ENCODE data around the gene C10orf120.

C10orf120 gene

DNA sequence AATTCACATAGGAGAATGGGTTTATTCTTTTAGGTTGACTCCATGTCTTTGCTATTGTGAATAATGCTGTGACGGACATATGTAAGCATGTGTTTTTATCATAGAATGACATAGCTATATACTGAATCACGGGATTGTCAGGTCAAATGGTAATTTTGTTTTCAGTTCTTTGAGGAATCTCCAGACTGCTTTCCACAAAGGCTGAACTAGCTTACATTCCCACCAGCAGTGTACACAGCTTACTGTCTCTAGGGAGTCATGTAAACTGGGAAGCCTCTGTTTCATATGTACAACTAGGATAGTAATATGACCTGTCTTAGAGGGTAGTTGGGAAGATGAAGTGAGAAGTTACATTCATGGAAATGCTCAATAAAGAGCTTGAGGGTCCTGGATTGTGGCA is 6.8 kb upstream of the C10orf120 start:
- DNase-seq (ENCODE audit: insufficient read length, low spot score) (no peak), FAIRE-seq (no peak)
- TF ChIP-seq, protein P1, sequence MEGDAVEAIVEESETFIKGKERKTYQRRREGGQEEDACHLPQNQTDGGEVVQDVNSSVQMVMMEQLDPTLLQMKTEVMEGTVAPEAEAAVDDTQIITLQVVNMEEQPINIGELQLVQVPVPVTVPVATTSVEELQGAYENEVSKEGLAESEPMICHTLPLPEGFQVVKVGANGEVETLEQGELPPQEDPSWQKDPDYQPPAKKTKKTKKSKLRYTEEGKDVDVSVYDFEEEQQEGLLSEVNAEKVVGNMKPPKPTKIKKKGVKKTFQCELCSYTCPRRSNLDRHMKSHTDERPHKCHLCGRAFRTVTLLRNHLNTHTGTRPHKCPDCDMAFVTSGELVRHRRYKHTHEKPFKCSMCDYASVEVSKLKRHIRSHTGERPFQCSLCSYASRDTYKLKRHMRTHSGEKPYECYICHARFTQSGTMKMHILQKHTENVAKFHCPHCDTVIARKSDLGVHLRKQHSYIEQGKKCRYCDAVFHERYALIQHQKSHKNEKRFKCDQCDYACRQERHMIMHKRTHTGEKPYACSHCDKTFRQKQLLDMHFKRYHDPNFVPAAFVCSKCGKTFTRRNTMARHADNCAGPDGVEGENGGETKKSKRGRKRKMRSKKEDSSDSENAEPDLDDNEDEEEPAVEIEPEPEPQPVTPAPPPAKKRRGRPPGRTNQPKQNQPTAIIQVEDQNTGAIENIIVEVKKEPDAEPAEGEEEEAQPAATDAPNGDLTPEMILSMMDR (IDR thresholded peaks at IDR 0.05; ENCODE audit: insufficient read depth, missing control alignments): no peak

- FAIRE-seq: no peak
- peak; percentile 19 for DNase-seq (ENCODE audit: insufficient read length, low spot score)
Measured at GRCh38 chr10:122703483-122704448, 4.1 kb upstream of the C10orf120 start.

DNA sequence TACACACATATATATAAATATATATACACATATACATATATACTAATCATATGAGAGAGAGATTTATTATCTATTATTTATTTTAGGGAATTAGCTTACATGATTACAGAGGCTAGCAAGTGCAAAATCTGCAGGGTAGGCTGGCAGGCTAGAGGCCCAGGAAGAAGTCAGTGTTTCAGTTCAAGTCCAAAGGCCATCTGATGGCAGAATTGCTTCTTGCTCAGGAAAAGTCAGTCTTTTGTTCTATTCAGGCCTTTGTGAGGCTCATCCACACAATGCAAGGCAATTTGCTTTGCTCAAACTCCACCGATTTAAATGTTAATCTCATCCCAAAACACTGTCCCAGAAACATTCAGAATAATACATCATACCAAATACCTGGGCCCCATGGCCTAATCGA is 2.6 kb upstream of the C10orf120 start:
- TF ChIP-seq, protein P1 (IDR thresholded peaks at IDR 0.05; ENCODE audit: insufficient read depth, missing control alignments): no peak
- DNase-seq (ENCODE audit: insufficient read length, low spot score): no peak
- FAIRE-seq: no peak

More at GRCh38 chr10:122703483-122704448, 4.1 kb upstream of the C10orf120 start:
- TF ChIP-seq, protein P1 (IDR thresholded peaks at IDR 0.05; ENCODE audit: insufficient read depth, missing control alignments): peak; percentile 72

DNA sequence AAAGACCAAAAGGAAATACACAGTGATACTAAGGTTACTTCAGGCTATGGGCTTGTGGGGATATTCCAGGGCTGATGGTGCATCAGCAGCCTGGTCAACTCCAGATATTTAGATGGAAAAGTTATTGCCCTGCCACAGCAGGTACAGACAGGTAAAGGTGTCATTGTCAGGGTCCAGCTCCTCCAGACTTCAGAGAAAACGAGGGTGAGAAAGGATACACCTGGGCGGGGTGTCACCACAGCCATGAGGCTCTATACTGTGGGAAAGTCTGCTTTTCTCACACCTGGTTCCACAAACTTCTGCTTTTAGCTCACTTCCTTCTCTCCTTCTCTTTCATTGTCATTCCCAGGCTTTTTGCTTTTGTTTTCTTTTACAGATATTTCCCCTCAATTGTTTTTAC is 2.0 kb upstream of the C10orf120 start:
- DNase-seq (ENCODE audit: insufficient read length, low spot score) (no peak), FAIRE-seq (no peak)
- TF ChIP-seq, protein P1 (IDR thresholded peaks at IDR 0.05; ENCODE audit: insufficient read depth, missing control alignments): no peak

GRCh38 chr10:122696687-122697086 is 3.0 kb downstream of the C10orf120 start:
- TF ChIP-seq, protein P1 (IDR thresholded peaks at IDR 0.05; ENCODE audit: insufficient read depth, missing control alignments): no peak
- FAIRE-seq: no peak
- no peak for DNase-seq (ENCODE audit: insufficient read length, low spot score)

DNA sequence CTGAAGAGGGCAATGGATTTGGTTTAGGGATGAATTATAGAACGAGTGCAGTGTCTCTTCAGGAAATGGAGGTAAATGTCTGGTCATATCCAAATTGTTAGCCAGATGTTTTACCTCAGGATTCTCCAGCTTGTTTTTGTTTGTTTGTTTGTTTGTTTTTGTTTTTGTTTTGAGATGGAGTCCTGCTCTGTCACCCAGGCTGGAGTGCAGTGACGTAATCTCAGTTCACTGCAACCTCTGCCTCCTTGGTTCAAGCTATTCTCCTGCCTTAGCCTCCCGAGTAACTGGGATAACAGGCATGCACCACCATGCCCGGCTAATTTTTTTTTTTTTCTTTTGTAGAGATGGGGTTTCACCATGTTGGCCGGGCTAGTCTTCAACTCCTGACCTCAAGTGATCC is 6.9 kb downstream of the C10orf120 start:
- TF ChIP-seq, protein P1 (IDR thresholded peaks at IDR 0.05; ENCODE audit: insufficient read depth, missing control alignments): no peak
- FAIRE-seq (no peak), DNase-seq (ENCODE audit: insufficient read length, low spot score) (no peak)
